Activated T-helper 1 cell treated with anti-CD3 and anti-CD28 coated beads, Interleukin-12 subunit alpha, Interleukin-12 subunit beta, Interleukin-2, Interleukin-4 antibody, amounts not matched to agents 30 ng/mL and 10 ng/mL and 1 ng/mL, durations not matched to agents 14 hours and 24 hours and 36 hours (primary cell): ENCODE measurements around the gene HYAL2. TPM values are rescaled to one million over a fixed set of nuclear protein-coding genes. Genes with fewer than 3 reads are reported as not detected.
A peak's percentile ranks its signal among the peaks of the same experiment; 100 is the strongest.

Source experiments
- DNase-seq: peaks from one replicate; pipeline ENCODE4 v3.0.0; 2021; ENCODE audit warnings: low spot score
- H3K27ac Mint-ChIP-seq: one replicate; pipeline ENCODE4 v1.8.0; 2021; ENCODE audit warnings: mild to moderate bottlenecking, mixed read lengths
- H3K27me3 Mint-ChIP-seq: one replicate; pipeline ENCODE4 v1.8.0; 2022; ENCODE audit warnings: mild to moderate bottlenecking, moderate library complexity, mixed read lengths; ENCODE audit not compliant: insufficient read depth
- H3K36me3 Mint-ChIP-seq: one replicate; pipeline ENCODE4 v1.8.0; 2021; ENCODE audit warnings: low read depth, mixed read lengths
- H3K4me1 Mint-ChIP-seq: one replicate; pipeline ENCODE4 v1.8.0; 2021; ENCODE audit warnings: low read depth, mixed read lengths
- H3K4me3 Mint-ChIP-seq: one replicate; pipeline ENCODE4 v1.8.0; 2021; ENCODE audit warnings: mild to moderate bottlenecking, moderate library complexity, mixed read lengths
- H3K9me3 Mint-ChIP-seq: one replicate; pipeline ENCODE4 v1.8.0; 2021; ENCODE audit warnings: mixed read lengths
- intact Hi-C: fragments of 100-400 bp; cut with micrococcal nuclease; formaldehyde crosslinking; loops from one replicate; pipeline ENCODE4 v1.15.1; 2024
- total RNA-seq: library from RNA; stranded (reverse); gene quantifications from 2 replicates; pipeline ENCODE4 v1.2.3, GENCODE V29; 2022

Gene HYAL2
- total RNA-seq, 1 donor from 2014 or later: 15.5 TPM

GRCh38 chr3:50345586-50346234 lies 23.2 kb upstream of the HYAL2 start, which contains the start of gene ZMYND10:
Gene ZMYND10, minus strand, starts transcription at chr3:50345732. Its CDS starts 153 bp downstream, at chr3:50345579.
- Mint-ChIP-seq H3K27ac (no peak within 1 kb of the TSS), H3K9me3 (no peaks in the 10 kb centered on the region), H3K4me1 (peaks cover 51% of the 10 kb centered on the region), H3K4me3 (peak within 1 kb of the TSS; percentile 55), H3K36me3 (peaks cover 17% of the 10 kb centered on the region), H3K27me3 (no peaks in the 10 kb centered on the region)
- intact Hi-C loops: no loop called here
- DNase-seq: peak; percentile 78

GRCh38 chr3:50345008-50345407 lies 22.5 kb upstream of the HYAL2 start:
- H3K36me3 Mint-ChIP-seq: peaks cover 11% of the 10 kb centered on the region
- peaks cover 44% of the 10 kb centered on the region for H3K4me1 Mint-ChIP-seq

GRCh38 chr3:50342813-50343633 lies 20.5 kb upstream of the HYAL2 start:
- peaks cover 46% of the 10 kb centered on the region for H3K4me1 Mint-ChIP-seq
- H3K4me3 Mint-ChIP-seq: no peak overlapping the region
- no peaks in the 10 kb centered on the region for H3K27me3 Mint-ChIP-seq
- intact Hi-C loops: no loop called here
- H3K9me3 Mint-ChIP-seq: no peaks in the 10 kb centered on the region
- H3K36me3 Mint-ChIP-seq: peaks cover 13% of the 10 kb centered on the region
- DNase-seq: no peak
- no peak overlapping the region for H3K27ac Mint-ChIP-seq

More at GRCh38 chr3:50345008-50345407, 22.5 kb upstream of the HYAL2 start:
- intact Hi-C loops: no loop called here
- Mint-ChIP-seq H3K27me3 (no peaks in the 10 kb centered on the region), H3K27ac (no peak overlapping the region), H3K4me3 (no peak overlapping the region), H3K9me3 (no peaks in the 10 kb centered on the region)
- no peak for DNase-seq

GRCh38 chr3:50341996-50342650 lies 19.6 kb upstream of the HYAL2 start:
- DNase-seq: no peak
- peaks cover 41% of the 10 kb centered on the region for H3K4me1 Mint-ChIP-seq
- H3K9me3 Mint-ChIP-seq: no peaks in the 10 kb centered on the region
- H3K4me3 Mint-ChIP-seq: peak overlapping the region; percentile 30
- peaks cover 12% of the 10 kb centered on the region for H3K36me3 Mint-ChIP-seq
- intact Hi-C loops: no loop called here
- H3K27me3 Mint-ChIP-seq: no peaks in the 10 kb centered on the region
- no peak overlapping the region for H3K27ac Mint-ChIP-seq

- H3K27ac Mint-ChIP-seq: peak overlapping the region; percentile 91
- peaks cover 14% of the 10 kb centered on the region for H3K36me3 Mint-ChIP-seq
- peak overlapping the region; percentile 85 for H3K4me3 Mint-ChIP-seq
- H3K4me1 Mint-ChIP-seq: peaks cover 42% of the 10 kb centered on the region
- no peak for DNase-seq
- H3K9me3 Mint-ChIP-seq: no peaks in the 10 kb centered on the region
- no peaks in the 10 kb centered on the region for H3K27me3 Mint-ChIP-seq
- intact Hi-C loops: no loop called here
These were observed 19.0 kb upstream of the HYAL2 start for GRCh38 chr3:50341537-50341936.

GRCh38 chr3:50340448-50341329 lies 18.1 kb upstream of the HYAL2 start, which contains the start of gene RASSF1:
Gene RASSF1, minus strand, starts transcription at chr3:50340836. Its CDS starts 31 bp downstream, at chr3:50340805.
- Mint-ChIP-seq H3K4me3 (peak within 1 kb of the TSS; percentile 96), H3K27me3 (no peaks in the 10 kb centered on the region), H3K9me3 (no peaks in the 10 kb centered on the region), H3K27ac (peak within 1 kb of the TSS; percentile 97), H3K4me1 (peaks cover 43% of the 10 kb centered on the region), H3K36me3 (peaks cover 18% of the 10 kb centered on the region)
- intact Hi-C loops: loop anchor here (1.0 kb wide), 1 partner anchor 10 kb away; the partner anchor contains the start of genes CYB561D2 and NPRL2
- peak; percentile 74 for DNase-seq

- Mint-ChIP-seq H3K4me1 (peaks cover 42% of the 10 kb centered on the region), H3K9me3 (no peaks in the 10 kb centered on the region), H3K27me3 (no peaks in the 10 kb centered on the region), H3K27ac (peak overlapping the region; percentile 97), H3K4me3 (peak overlapping the region; percentile 96), H3K36me3 (peaks cover 18% of the 10 kb centered on the region)
- DNase-seq: no peak
- intact Hi-C loops: loop anchor here (1.0 kb wide), 1 partner anchor 10 kb away; the partner anchor contains the start of genes CYB561D2 and NPRL2
These were observed 17.6 kb upstream of the HYAL2 start for GRCh38 chr3:50340147-50340447.

GRCh38 chr3:50339485-50340146 lies 17.1 kb upstream of the HYAL2 start:
- peaks cover 18% of the 10 kb centered on the region for H3K36me3 Mint-ChIP-seq
- H3K4me3 Mint-ChIP-seq: peak overlapping the region; percentile 96
- H3K4me1 Mint-ChIP-seq: peaks cover 45% of the 10 kb centered on the region
- intact Hi-C loops: loop anchor here (1.0 to 5.0 kb wide), 4 partner anchors 11 to 1048 kb away; partner anchors contain the start of genes C3orf18, CISH, CYB561D2 and HEMK1
- no peaks in the 10 kb centered on the region for H3K27me3 Mint-ChIP-seq
- H3K27ac Mint-ChIP-seq: peak overlapping the region; percentile 97
- no peaks in the 10 kb centered on the region for H3K9me3 Mint-ChIP-seq
- no peak for DNase-seq

GRCh38 chr3:50338965-50339364 lies 16.4 kb upstream of the HYAL2 start:
- peak overlapping the region; percentile 96 for H3K4me3 Mint-ChIP-seq
- peaks cover 23% of the 10 kb centered on the region for H3K36me3 Mint-ChIP-seq
- no peaks in the 10 kb centered on the region for H3K27me3 Mint-ChIP-seq
- no peak for DNase-seq
- intact Hi-C loops: loop anchor here (5.0 kb wide), 3 partner anchors 228 to 1048 kb away; partner anchors contain the start of genes C3orf18, CISH, HEMK1 and MANF
- H3K4me1 Mint-ChIP-seq: peaks cover 49% of the 10 kb centered on the region
- H3K9me3 Mint-ChIP-seq: no peaks in the 10 kb centered on the region
- peak overlapping the region; percentile 97 for H3K27ac Mint-ChIP-seq

- no peaks in the 10 kb centered on the region for H3K9me3 Mint-ChIP-seq
- intact Hi-C loops: loop anchor here (1.0 to 5.0 kb wide), 12 partner anchors 9 to 1050 kb away; partner anchors contain the start of genes C3orf18, CISH, GNAI2 and HEMK1
- H3K4me1 Mint-ChIP-seq: peaks cover 51% of the 10 kb centered on the region
- H3K36me3 Mint-ChIP-seq: peaks cover 28% of the 10 kb centered on the region
- H3K27ac Mint-ChIP-seq: peak overlapping the region; percentile 97
- H3K4me3 Mint-ChIP-seq: peak overlapping the region; percentile 96
- no peaks in the 10 kb centered on the region for H3K27me3 Mint-ChIP-seq
- DNase-seq: peak; percentile 96
These were observed 14.8 kb upstream of the HYAL2 start for GRCh38 chr3:50337175-50337861.
